ENCODE data around the gene TNS2.

Gene TNS2

GRCh38 chr12:53068811-53069585 is 19.1 kb downstream of the TNS2 start:
- no peak for DNase-seq

GRCh38 chr12:53069621-53070410 is 20.0 kb downstream of the TNS2 start:
- DNase-seq = no peak

- DNase-seq = no peak
These were observed 21.1 kb downstream of the TNS2 start for GRCh38 chr12:53070877-53071492.

GRCh38 chr12:53071591-53072551 is 22.0 kb downstream of the TNS2 start:
- DNase-seq = peak; percentile 12

GRCh38 chr12:53073881-53074280 is 24.0 kb downstream of the TNS2 start:
- no peak for DNase-seq

GRCh38 chr12:53074283-53074998 is 24.6 kb downstream of the TNS2 start:
- DNase-seq = no peak

GRCh38 chr12:53074999-53075370 is 25.1 kb downstream of the TNS2 start:
- no peak for DNase-seq

- DNase-seq = no peak
These were observed 26.6 kb downstream of the TNS2 start for GRCh38 chr12:53076461-53076860.

GRCh38 chr12:53077030-53077429 is 27.2 kb downstream of the TNS2 start:
- no peak for DNase-seq

GRCh38 chr12:53078425-53079225 is 28.8 kb downstream of the TNS2 start:
- peak; percentile 44 for DNase-seq

- peak; percentile 94 for DNase-seq
These were observed 29.6 kb downstream of the TNS2 start, which contains the start of gene SPRYD3 for GRCh38 chr12:53079226-53080117. SPRYD3 (minus strand) TSS chr12:53079390; CDS start chr12:53079333, 57 bp downstream.

- no peak for DNase-seq
These were observed 32.8 kb downstream of the TNS2 start for GRCh38 chr12:53082637-53083175.

GRCh38 chr12:53086361-53086760 is 36.5 kb downstream of the TNS2 start:
- no peak for DNase-seq

GRCh38 chr12:53090105-53090504 is 40.2 kb downstream of the TNS2 start:
- DNase-seq = no peak

GRCh38 chr12:53090554-53090953 is 40.7 kb downstream of the TNS2 start:
- no peak for DNase-seq

- DNase-seq = no peak
These were observed 41.9 kb downstream of the TNS2 start for GRCh38 chr12:53091756-53092155.

- DNase-seq = no peak
These were observed 44.0 kb downstream of the TNS2 start for GRCh38 chr12:53093777-53094393.

GRCh38 chr12:53094394-53094787 is 44.5 kb downstream of the TNS2 start:
- no peak for DNase-seq

Data from NCI-H2029 (cell line).